Naive thymus-derived CD4-positive, alpha-beta T cell (primary cell): Measurements from ENCODE around the gene FUCA1. TPM values are rescaled to one million over a fixed set of nuclear protein-coding genes. Genes with fewer than 3 reads are reported as not detected.

Source experiments
- ATAC-seq: fragments of 150-1000 bp; cut with Tn5 transposase; 2 replicates; pipeline ENCODE4 v1.10.0; 2021; ENCODE audit warnings: mild to moderate bottlenecking, moderate library complexity
- CTCF ChIA-PET: fragments of 350-600 bp; sonication (Branson Sonifier 250); formaldehyde crosslinking; loops from one replicate; lab custom pipeline; 2021; ENCODE audit warnings: antibody characterized with exemption; lab: Charles Lee
- POLR2A ChIA-PET: fragments of 350-600 bp; sonication (Branson Sonifier 250); formaldehyde crosslinking; loops from one replicate; lab custom pipeline; 2021; ENCODE audit warnings: antibody characterized with exemption, inconsistent platforms; lab: Charles Lee
- DNase-seq, 9 donors: peaks; one replicate each; pipeline versions ENCODE4 v3.0.0 to v3.0.0-alpha.2; 2020 to 2022; ENCODE audit warnings: mixed read lengths in 1 of 9
- H3K27ac ChIP-seq: one replicate; pipeline ENCODE4 v1.7.0; 2013; ENCODE audit warnings: mild to moderate bottlenecking, low read depth, low read length, moderate library complexity
- H3K27me3 ChIP-seq, 2 donors: one replicate each; pipeline ENCODE4 v1.7.0; 2013; ENCODE audit warnings: low read length in 2 of 2, mild to moderate bottlenecking in 2 of 2, moderate library complexity in 2 of 2; ENCODE audit not compliant: control insufficient read depth in 2 of 2, insufficient read depth in 2 of 2
- H3K36me3 ChIP-seq, 3 experiments: 1 replicate in 2 of 3; 2 replicates in 1 of 3; pipeline ENCODE4 v1.7.0; 2013; ENCODE audit warnings: low read length in 3 of 3, mild to moderate bottlenecking in 3 of 3, moderate library complexity in 1 of 3; ENCODE audit not compliant: insufficient read depth in 3 of 3, control insufficient read depth in 2 of 3
- H3K4me1 ChIP-seq, 2 donors: one replicate each; pipeline ENCODE4 v1.7.0; 2013; ENCODE audit warnings: low read length in 2 of 2, mild to moderate bottlenecking in 2 of 2, moderate library complexity in 1 of 2; ENCODE audit not compliant: control insufficient read depth in 2 of 2, insufficient read depth in 2 of 2
- H3K4me3 ChIP-seq: 2 replicates; pipeline ENCODE4 v1.7.0; 2013; ENCODE audit warnings: mild to moderate bottlenecking, low read length
- H3K9me3 ChIP-seq, 3 experiments: 1 replicate in 2 of 3; 2 replicates in 1 of 3; pipeline ENCODE4 v1.7.0; 2013; ENCODE audit warnings: low read length in 3 of 3; ENCODE audit not compliant: control insufficient read depth in 2 of 3
- H3K27ac Mint-ChIP-seq, 9 donors: one replicate each; pipeline ENCODE4 v1.8.0; 2020 to 2022; ENCODE audit warnings: mixed read lengths in 9 of 9, mild to moderate bottlenecking in 8 of 9, moderate library complexity in 5 of 9, inconsistent platforms in 2 of 9
- H3K27me3 Mint-ChIP-seq, 5 donors: one replicate each; pipeline ENCODE4 v1.8.0; 2021 to 2022; ENCODE audit warnings: mixed read lengths in 5 of 5, mild to moderate bottlenecking in 1 of 5
- H3K36me3 Mint-ChIP-seq, 5 donors: one replicate each; pipeline ENCODE4 v1.8.0; 2020 to 2022; ENCODE audit warnings: mixed read lengths in 5 of 5, mild to moderate bottlenecking in 3 of 5, inconsistent platforms in 1 of 5
- H3K4me1 Mint-ChIP-seq, 7 donors: one replicate each; pipeline ENCODE4 v1.8.0; 2020 to 2022; ENCODE audit warnings: mixed read lengths in 7 of 7, mild to moderate bottlenecking in 3 of 7, inconsistent platforms in 1 of 7
- H3K4me3 Mint-ChIP-seq, 10 donors: one replicate each; pipeline ENCODE4 v1.8.0; 2020 to 2022; ENCODE audit warnings: mild to moderate bottlenecking in 10 of 10, mixed read lengths in 10 of 10, moderate library complexity in 6 of 10, inconsistent platforms in 2 of 10
- H3K9me3 Mint-ChIP-seq, 11 donors: one replicate each; pipeline ENCODE4 v1.8.0; 2020 to 2022; ENCODE audit warnings: mixed read lengths in 11 of 11, mild to moderate bottlenecking in 4 of 11, inconsistent platforms in 1 of 11, moderate library complexity in 1 of 11
- intact Hi-C, 2 donors: fragments of 100-400 bp; cut with micrococcal nuclease; formaldehyde crosslinking; loops; one replicate each; pipeline ENCODE4 v1.15.1; 2023
- polyA plus RNA-seq, 2 donors: library from polyadenylated mRNA; unstranded; fragments of 300-500 nt; fragmentation: Illumina TruSeq; gene quantifications; one replicate each; pipeline ENCODE4 v1.2.3, GENCODE V29; 2021
- total RNA-seq, 6 experiments: library from RNA in 5 of 6; stranded (reverse) in 5 of 6; gene quantifications; 1 replicate in 5 of 6; 2 replicates in 1 of 6; pipeline ENCODE4 v1.2.3 and lab custom pipeline; 2021 to 2026

FUCA1 gene
- total RNA-seq (10 to 100 TPM in 3 of 5 experiments, 1 to 10 TPM in 2; 4.9 to 62.7 (median 16.3) TPM), polyA plus RNA-seq (10 to 100 TPM; 11.5 to 18.2 TPM), total RNA-seq (lab: John Stamatoyannopoulos, UW) (11.0 reads per million, percentile 38 among the genes with 10 or more reads in this experiment)

- DNase-seq (peak; percentile 86 to 96 (median 95)), ATAC-seq (peak; percentile 99)
- peaks cover 0 to 10% (median 0%) of the 10 kb centered on the region in 5 donors for H3K36me3 Mint-ChIP-seq
- ChIA-PET CTCF (interaction anchor here (1.1 to 3.7 kb wide), 2 partner anchors 48 to 57 kb away, joined by 3 to 22 read pairs; no protein-coding TSS in a partner anchor), POLR2A (interaction anchor here (1.0 to 1.4 kb wide), 2 partner anchors 45 to 247 kb away, joined by 3 read pairs; no protein-coding TSS in a partner anchor)
- peaks cover 0 to 15% (median 0%) of the 10 kb centered on the region in 5 donors for H3K27me3 Mint-ChIP-seq
- H3K4me1 Mint-ChIP-seq = peaks cover 18 to 38% (median 24%) of the 10 kb centered on the region in 7 donors
- peak within 1 kb of the TSS; percentile 79 to 94 (median 89) for H3K4me3 Mint-ChIP-seq
- H3K9me3 Mint-ChIP-seq = no peaks in the 10 kb centered on the region
- no peaks in the 10 kb centered on the region for H3K9me3 ChIP-seq
- H3K4me1 ChIP-seq = peaks cover 5 to 15% of the 10 kb centered on the region in 2 donors
- H3K4me3 ChIP-seq = peak within 1 kb of the TSS; percentile 81
- H3K27ac ChIP-seq = peak within 1 kb of the TSS; percentile 77
- peaks cover 0 to 14% (median 4%) of the 10 kb centered on the region in 3 experiments for H3K36me3 ChIP-seq
- intact Hi-C loops = loop anchor here (1.0 to 5.0 kb wide), 15 partner anchors 29 to 524 kb away; partner anchors contain the start of genes HMGCL (in 2 of the 2), GALE (in 1 of the 2), LYPLA2 (in 1 of the 2) and PITHD1 (in 1 of the 2)
- no peaks in the 10 kb centered on the region for H3K27me3 ChIP-seq
- peak within 1 kb of the TSS; percentile 76 to 95 (median 90) for H3K27ac Mint-ChIP-seq
These were observed at the start of gene FUCA1 for GRCh38 chr1:23867895-23868556. Gene FUCA1, minus strand, starts transcription at chr1:23868290. Its CDS starts 4 bp downstream, at chr1:23868286.

- no peaks in the 10 kb centered on the region for H3K36me3 Mint-ChIP-seq
- peaks cover 10 to 41% (median 30%) of the 10 kb centered on the region in 7 donors for H3K4me1 Mint-ChIP-seq
- peaks cover 7 to 8% of the 10 kb centered on the region in 2 donors for H3K4me1 ChIP-seq
- no peak overlapping the region for H3K4me3 ChIP-seq
- H3K36me3 ChIP-seq = no peaks in the 10 kb centered on the region
- ChIA-PET CTCF (interaction anchor here (0.5 to 3.5 kb wide), 22 partner anchors 13 to 335 kb away, joined by 3 to 47 read pairs (median 4); partner anchors contain the start of gene PITHD1), POLR2A (interaction anchor here (0.6 to 1.7 kb wide), 5 partner anchors 48 to 145 kb away, joined by 3 to 6 read pairs (median 5); partner anchors contain the start of gene HMGCL)
- no peaks in the 10 kb centered on the region for H3K9me3 ChIP-seq
- intact Hi-C loops = loop anchor here (1.0 to 2.0 kb wide), 5 partner anchors 48 to 280 kb away; partner anchors contain the start of gene FUCA1 (in 1 of the 2)
- DNase-seq (peak; percentile 24 to 66 (median 55)), ATAC-seq (peak; percentile 95)
- H3K27ac Mint-ChIP-seq = peak overlapping the region in 2 of 9 donors; percentile 64 to 72
- no peak overlapping the region for H3K4me3 Mint-ChIP-seq
- H3K9me3 Mint-ChIP-seq = no peaks in the 10 kb centered on the region
- peaks cover 0 to 2% (median 0%) of the 10 kb centered on the region in 5 donors for H3K27me3 Mint-ChIP-seq
- no peak overlapping the region for H3K27ac ChIP-seq
- no peaks in the 10 kb centered on the region for H3K27me3 ChIP-seq
These were observed 48.4 kb upstream of the FUCA1 start for GRCh38 chr1:23916209-23917131.

- intact Hi-C loops = no loop called here
- no peak overlapping the region for H3K27ac ChIP-seq
- peaks cover 16 to 17% of the 10 kb centered on the region in 2 donors for H3K4me1 ChIP-seq
- ChIA-PET CTCF (interaction anchor here (0.5 to 3.5 kb wide), 6 partner anchors 15 to 144 kb away, joined by 3 to 47 read pairs (median 12); no protein-coding TSS in a partner anchor), POLR2A (no interaction called here)
- H3K36me3 Mint-ChIP-seq = no peaks in the 10 kb centered on the region
- ATAC-seq (no peak), DNase-seq (no peak)
- no peak overlapping the region for H3K4me3 ChIP-seq
- no peaks in the 10 kb centered on the region for H3K9me3 Mint-ChIP-seq
- H3K27ac Mint-ChIP-seq = peak overlapping the region in 1 of 9 donors; percentile 65
- H3K4me3 Mint-ChIP-seq = no peak overlapping the region
- peaks cover 18 to 51% (median 39%) of the 10 kb centered on the region in 7 donors for H3K4me1 Mint-ChIP-seq
- no peaks in the 10 kb centered on the region for H3K36me3 ChIP-seq
- H3K9me3 ChIP-seq = no peaks in the 10 kb centered on the region
- H3K27me3 Mint-ChIP-seq = peaks cover 0 to 2% (median 0%) of the 10 kb centered on the region in 5 donors
- H3K27me3 ChIP-seq = no peaks in the 10 kb centered on the region
These were observed 47.4 kb upstream of the FUCA1 start for GRCh38 chr1:23915466-23915865.

- H3K9me3 Mint-ChIP-seq = no peaks in the 10 kb centered on the region
- no peaks in the 10 kb centered on the region for H3K27me3 ChIP-seq
- ChIA-PET CTCF (interaction anchor here (1.0 to 3.5 kb wide), 2 partner anchors 48 to 144 kb away, joined by 3 to 47 read pairs; no protein-coding TSS in a partner anchor), POLR2A (no interaction called here)
- H3K27me3 Mint-ChIP-seq = peaks cover 0 to 2% (median 0%) of the 10 kb centered on the region in 5 donors
- H3K36me3 Mint-ChIP-seq = no peaks in the 10 kb centered on the region
- no peak for DNase-seq
- H3K36me3 ChIP-seq = no peaks in the 10 kb centered on the region
- peak overlapping the region in 4 of 9 donors; percentile 14 to 82 (median 65) for H3K27ac Mint-ChIP-seq
- H3K4me3 Mint-ChIP-seq = no peak overlapping the region
- intact Hi-C loops = no loop called here
- ATAC-seq = no peak
- no peak overlapping the region for H3K27ac ChIP-seq
- H3K4me3 ChIP-seq = no peak overlapping the region
- no peaks in the 10 kb centered on the region for H3K9me3 ChIP-seq
- peaks cover 21 to 56% (median 43%) of the 10 kb centered on the region in 7 donors for H3K4me1 Mint-ChIP-seq
- H3K4me1 ChIP-seq = peaks cover 16 to 17% of the 10 kb centered on the region in 2 donors
These were observed 46.8 kb upstream of the FUCA1 start for GRCh38 chr1:23914921-23915320.

GRCh38 chr1:23913212-23913880, 45.3 kb upstream of the FUCA1 start, which contains the start of gene CNR2:
Gene CNR2, minus strand, starts transcription at chr1:23913362. Its CDS starts 37,745 bp downstream, at chr1:23875617.
- POLR2A ChIA-PET = interaction anchor here (1.0 to 1.1 kb wide), 2 partner anchors 44 to 88 kb away, joined by 3 read pairs; partner anchors contain the start of gene HMGCL
- H3K36me3 Mint-ChIP-seq = peaks cover 0 to 1% (median 0%) of the 10 kb centered on the region in 5 donors
- ATAC-seq (peak; percentile 28), DNase-seq (no peak)
- H3K4me3 ChIP-seq = no peak within 1 kb of the TSS
- H3K4me3 Mint-ChIP-seq = peak within 1 kb of the TSS in 6 of 10 donors; percentile 0 to 65 (median 48)
- H3K27ac ChIP-seq = no peak within 1 kb of the TSS
- H3K27ac Mint-ChIP-seq = peak within 1 kb of the TSS in 7 of 9 donors; percentile 40 to 71 (median 61)
- no peaks in the 10 kb centered on the region for H3K36me3 ChIP-seq
- H3K9me3 Mint-ChIP-seq = no peaks in the 10 kb centered on the region
- peaks cover 31 to 71% (median 56%) of the 10 kb centered on the region in 7 donors for H3K4me1 Mint-ChIP-seq
- H3K4me1 ChIP-seq = peaks cover 26 to 31% of the 10 kb centered on the region in 2 donors
- H3K27me3 Mint-ChIP-seq = peaks cover 0 to 2% (median 0%) of the 10 kb centered on the region in 5 donors
- H3K27me3 ChIP-seq = no peaks in the 10 kb centered on the region
- intact Hi-C loops = no loop called here
- no peaks in the 10 kb centered on the region for H3K9me3 ChIP-seq
- CTCF ChIA-PET = interaction anchor here (1.2 kb wide), 1 partner anchor 103 kb away, joined by 3 read pairs; no protein-coding TSS in a partner anchor
